Endothelial cell of umbilical vein (primary cell): ENCODE measurements around the gene BLACAT1. TPM values are rescaled to one million over a fixed set of nuclear protein-coding genes. Genes with fewer than 3 reads are reported as not detected.

Experiments
- BruUV-seq: library from RNA; stranded (reverse); fragments of 400-500 nt; replicated peaks from 2 replicates; lab custom pipeline; 2021; lab: Mats Ljungman, UMichigan
- CTCF ChIA-PET: fragments of 300-600, 350-600 bp; sonication (Branson Sonifier 250); formaldehyde crosslinking; loops from one replicate; lab custom pipeline; 2021; ENCODE audit warnings: antibody characterized with exemption, inconsistent platforms; lab: Charles Lee
- POLR2A ChIA-PET: fragments of 300-600, 350-600 bp; sonication (Branson Sonifier 250); formaldehyde crosslinking; loops from one replicate; lab custom pipeline; 2021; ENCODE audit warnings: antibody characterized with exemption, inconsistent platforms; lab: Charles Lee
- DNase-seq: peaks from one replicate; pipeline ENCODE4 v3.0.0-alpha.2; 2011; ENCODE audit warnings: low read depth, low spot score
- FAIRE-seq: peaks from 2 replicates; lab custom pipeline; 2011; peaks lifted over from hg19 to GRCh38; lab: Jason Lieb, UNC
- H2AFZ ChIP-seq: 2 replicates; pipeline ENCODE4 v1.6.0; 2012; ENCODE audit warnings: low read depth, low read length, control low read depth, inconsistent platforms
- H3K27ac ChIP-seq: 2 replicates; pipeline ENCODE4 v1.5.1; 2011; ENCODE audit warnings: low read depth, mild to moderate bottlenecking, control low read depth, low read length, moderate library complexity; ENCODE audit not compliant: insufficient read depth
- H3K27me3 ChIP-seq, 2 experiments: 2 replicates each; pipeline versions ENCODE4 v1.6.0 to v1.6.1; 2011; ENCODE audit warnings: low read length in 2 of 2, mixed read lengths in 1 of 2; ENCODE audit not compliant: control insufficient read depth in 2 of 2, insufficient read depth in 2 of 2
- H3K36me3 ChIP-seq, 2 experiments: 2 replicates in 1 of 2; 3 replicates in 1 of 2; pipeline ENCODE4 v1.5.1; 2011; ENCODE audit warnings: low read length in 2 of 2, mild to moderate bottlenecking in 1 of 2, moderate library complexity in 1 of 2; ENCODE audit not compliant: control insufficient read depth in 2 of 2, insufficient read depth in 2 of 2; ENCODE audit errors: extremely low read depth in 1 of 2
- H3K4me1 ChIP-seq: 3 replicates; pipeline ENCODE4 v1.5.1; 2011; ENCODE audit warnings: mild to moderate bottlenecking, low read length; ENCODE audit not compliant: control insufficient read depth, insufficient read depth; ENCODE audit errors: extremely low read depth
- H3K4me2 ChIP-seq: 2 replicates; pipeline ENCODE4 v1.6.1; 2011; ENCODE audit warnings: low read length, control low read depth, mixed read lengths; ENCODE audit not compliant: insufficient read depth
- H3K4me3 ChIP-seq, 3 experiments: fragments of 200-600 bp in 1 of 3; sonication (generic), shearing (Covaris generic) in 1 of 3; replicated peaks in 1 of 3; 2 replicates each; pipeline ENCODE4 v1.5.1; 2011 to 2016; ENCODE audit warnings: control low read depth in 3 of 3, low read length in 3 of 3, mild to moderate bottlenecking in 2 of 3, inconsistent platforms in 1 of 3, low read depth in 1 of 3, moderate library complexity in 1 of 3; ENCODE audit not compliant: insufficient read depth in 1 of 3
- H3K79me2 ChIP-seq: 2 replicates; pipeline ENCODE4 v1.6.0; 2012; ENCODE audit warnings: low read length, inconsistent platforms; ENCODE audit not compliant: control insufficient read depth, insufficient read depth
- H3K9ac ChIP-seq: replicated peaks from 2 replicates; pipeline ENCODE3; 2011; ENCODE audit warnings: low read length, control low read depth; ENCODE audit not compliant: insufficient read depth; ENCODE audit errors: extremely low read depth
- H3K9me1 ChIP-seq: replicated peaks from 3 replicates; pipeline ENCODE4 v1.6.0; 2011; ENCODE audit warnings: mild to moderate bottlenecking, low read length; ENCODE audit not compliant: control insufficient read depth, insufficient read depth; ENCODE audit errors: extremely low read depth
- H3K9me3 ChIP-seq: replicated peaks from 2 replicates; pipeline ENCODE4 v1.5.1; 2012; ENCODE audit warnings: low read length, inconsistent platforms; ENCODE audit not compliant: control insufficient read depth, insufficient read depth
- H4K20me1 ChIP-seq: replicated peaks from 2 replicates; pipeline ENCODE3; 2011; ENCODE audit warnings: mild to moderate bottlenecking, low read length; ENCODE audit not compliant: control insufficient read depth, insufficient read depth; ENCODE audit errors: extremely low read depth
- EZH2 ChIP-seq: IDR thresholded peaks from 2 replicates; pipeline ENCODE4 v1.6.1; 2012; ENCODE audit warnings: borderline replicate concordance, low read depth, mild to moderate bottlenecking, moderate library complexity, low read length, inconsistent platforms; ENCODE audit not compliant: severe bottlenecking
- FOS ChIP-seq: IDR thresholded peaks from 2 replicates; pipeline ENCODE4 v1.6.1; 2011; ENCODE audit warnings: mild to moderate bottlenecking, low read length, moderate library complexity, borderline replicate concordance; ENCODE audit not compliant: insufficient read depth
- GATA2 ChIP-seq: IDR thresholded peaks from 2 replicates; pipeline ENCODE4 v1.7.0; 2011; ENCODE audit warnings: low read depth, mild to moderate bottlenecking, moderate library complexity, mixed read lengths, low read length; ENCODE audit not compliant: insufficient read length, insufficient read depth
- JUN ChIP-seq: IDR thresholded peaks from 2 replicates; pipeline ENCODE4 v1.6.1; 2011; ENCODE audit warnings: borderline replicate concordance, low read depth; ENCODE audit not compliant: insufficient read length, insufficient read depth
- MYC ChIP-seq: IDR thresholded peaks from one replicate; pipeline ENCODE4 v1.6.1; 2011; ENCODE audit warnings: mild to moderate bottlenecking, low read depth, low read length
- POLR2A ChIP-seq: IDR thresholded peaks from 2 replicates; pipeline ENCODE4 v1.6.1; 2012; ENCODE audit warnings: low read depth, mild to moderate bottlenecking, control low read depth, low read length
- POLR2AphosphoS5 ChIP-seq: IDR thresholded peaks from 2 replicates; pipeline ENCODE4 v1.6.1; 2012; ENCODE audit warnings: low read depth, mild to moderate bottlenecking, control low read depth, low read length, moderate library complexity; ENCODE audit not compliant: insufficient read depth
- dilution Hi-C: fragments of 300-500 bp; cut with MboI; formaldehyde crosslinking; loops from one replicate; pipeline ENCODE4 v1.15.0; 2019; ENCODE audit warnings: low sequenced_read_pairs; ENCODE audit not compliant: extremely low pct_ligation_motif_present
- intact Hi-C: fragments of 100-400 bp; cut with micrococcal nuclease; formaldehyde crosslinking; loops from one replicate; pipeline ENCODE4 v1.10.0; 2022
- polyA plus RNA-seq, 4 experiments: library from polyadenylated mRNA; depleted of rRNA in 3 of 4; stranded (reverse) in 3 of 4; unstranded in 1 of 4; fragments of >200 nt; gene quantifications; 2 replicates each; pipeline versions ENCODE4 v1.2.1 to v1.2.3, GENCODE V29; 2011 to 2012; ENCODE audit warnings: missing spikeins in 1 of 4
- total RNA-seq: library from RNA; stranded (reverse); gene quantifications from 2 replicates; pipeline ENCODE4 v1.2.3, GENCODE V29; 2021
- TF ChIP-seq, protein P1 (sequence below): IDR thresholded peaks from 2 replicates; pipeline ENCODE4 v1.6.1; 2011; ENCODE audit not compliant: insufficient read depth, insufficient read length
- TF ChIP-seq, protein P2 (sequence below), 2 donors: IDR thresholded peaks; 1 replicate in 1 of 2; 2 replicates in 1 of 2; pipeline ENCODE4 v1.5.1; 2011; ENCODE audit warnings: low read length in 2 of 2, mild to moderate bottlenecking in 2 of 2, moderate library complexity in 2 of 2, control low read depth in 1 of 2, inconsistent platforms in 1 of 2, low read depth in 1 of 2; ENCODE audit not compliant: insufficient read depth in 1 of 2; ENCODE audit errors: extremely low read depth in 1 of 2

BLACAT1 gene
- total and polyA plus RNA-seq, 2 donors (not counting 3 experiments of a cell fraction or from before 2014, with no cell fraction given) = not detected

DNA sequence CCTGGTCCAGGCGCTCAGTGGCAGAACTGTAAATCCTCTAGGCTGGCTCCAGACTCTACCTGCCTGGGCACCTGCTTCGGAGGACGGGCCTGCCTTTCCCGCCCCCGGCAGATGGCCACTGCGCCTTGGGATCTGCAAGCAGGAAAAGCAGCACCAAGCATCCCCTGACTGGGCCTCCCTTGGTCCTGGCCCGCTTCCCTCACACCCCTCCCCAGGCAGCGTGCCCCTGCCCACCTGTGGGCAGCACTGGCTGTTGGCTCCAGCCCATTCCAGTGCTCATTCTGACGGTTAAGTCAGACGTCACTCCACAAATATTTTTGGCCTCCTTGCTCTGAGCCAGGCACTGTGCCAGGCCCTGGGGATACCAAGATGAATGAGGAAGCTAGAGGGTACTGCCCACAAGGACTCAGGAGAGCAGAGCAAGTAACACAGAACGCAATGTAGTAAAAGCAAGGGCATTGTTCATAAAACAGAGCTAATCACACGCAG is 22.0 kb upstream of the BLACAT1 start:
- no TSS peak for BruUV-seq
- H3K4me1 ChIP-seq = no peaks in the 10 kb centered on the region
- peaks cover 3 to 5% of the 10 kb centered on the region in 2 experiments for H3K27me3 ChIP-seq
- H3K9ac ChIP-seq = no peak overlapping the region
- ChIA-PET CTCF (interaction anchor here (1.1 to 3.1 kb wide), 5 partner anchors 10 to 142 kb away, joined by 3 to 15 read pairs (median 8); no protein-coding TSS in a partner anchor), POLR2A (no interaction called here)
- DNase-seq (no peak), FAIRE-seq (no peak)
- TF ChIP-seq EZH2 (no peak), JUN (no peak), POLR2A (no peak), MYC (no peak), POLR2AphosphoS5 (no peak), FOS (no peak), GATA2 (no peak)
- TF ChIP-seq, protein P1, sequence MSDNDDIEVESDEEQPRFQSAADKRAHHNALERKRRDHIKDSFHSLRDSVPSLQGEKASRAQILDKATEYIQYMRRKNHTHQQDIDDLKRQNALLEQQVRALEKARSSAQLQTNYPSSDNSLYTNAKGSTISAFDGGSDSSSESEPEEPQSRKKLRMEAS = no peak
- TF ChIP-seq, protein P2, sequence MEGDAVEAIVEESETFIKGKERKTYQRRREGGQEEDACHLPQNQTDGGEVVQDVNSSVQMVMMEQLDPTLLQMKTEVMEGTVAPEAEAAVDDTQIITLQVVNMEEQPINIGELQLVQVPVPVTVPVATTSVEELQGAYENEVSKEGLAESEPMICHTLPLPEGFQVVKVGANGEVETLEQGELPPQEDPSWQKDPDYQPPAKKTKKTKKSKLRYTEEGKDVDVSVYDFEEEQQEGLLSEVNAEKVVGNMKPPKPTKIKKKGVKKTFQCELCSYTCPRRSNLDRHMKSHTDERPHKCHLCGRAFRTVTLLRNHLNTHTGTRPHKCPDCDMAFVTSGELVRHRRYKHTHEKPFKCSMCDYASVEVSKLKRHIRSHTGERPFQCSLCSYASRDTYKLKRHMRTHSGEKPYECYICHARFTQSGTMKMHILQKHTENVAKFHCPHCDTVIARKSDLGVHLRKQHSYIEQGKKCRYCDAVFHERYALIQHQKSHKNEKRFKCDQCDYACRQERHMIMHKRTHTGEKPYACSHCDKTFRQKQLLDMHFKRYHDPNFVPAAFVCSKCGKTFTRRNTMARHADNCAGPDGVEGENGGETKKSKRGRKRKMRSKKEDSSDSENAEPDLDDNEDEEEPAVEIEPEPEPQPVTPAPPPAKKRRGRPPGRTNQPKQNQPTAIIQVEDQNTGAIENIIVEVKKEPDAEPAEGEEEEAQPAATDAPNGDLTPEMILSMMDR (IDR thresholded peaks at IDR 0.05; ENCODE audit: extremely low read depth in 1 of 2, insufficient read depth in 1 of 2, low read depth in 1 of 2, low read length in 2 of 2) = no peak
- H3K4me2 ChIP-seq = no peak overlapping the region
- no peaks in the 10 kb centered on the region for H3K9me1 ChIP-seq
- no peaks in the 10 kb centered on the region for H3K36me3 ChIP-seq
- H3K79me2 ChIP-seq = no peaks in the 10 kb centered on the region
- intact Hi-C loops (no loop called here), dilution Hi-C loops (no loop called here)
- no peak overlapping the region for H3K4me3 ChIP-seq
- H4K20me1 ChIP-seq = no peaks in the 10 kb centered on the region
- H2AFZ ChIP-seq = no peak overlapping the region
- no peak overlapping the region for H3K27ac ChIP-seq
- no peaks in the 10 kb centered on the region for H3K9me3 ChIP-seq
